SK-N-SH treated with all-trans-retinoic acid at 6 μM for 48 hours (cell line): ENCODE data around the gene AKNA.

Experiments used
- ATAC-seq: fragments of 200-7000 bp; cut with Tn5 transposase; 3 replicates; pipeline ENCODE4 v1.9.1; 2020; ENCODE audit warnings: mild to moderate bottlenecking, moderate library complexity
- ARNTL ChIP-seq: fragments of 450-650 bp; formaldehyde crosslinking; IDR thresholded peaks from 2 replicates; pipeline ENCODE4 v1.5.0; 2020; ENCODE audit warnings: low read depth, mild to moderate bottlenecking, moderate library complexity, borderline replicate concordance
- BACH2 ChIP-seq: fragments of 250-450 bp; sonication (Bioruptor Pico); IDR thresholded peaks from 2 replicates; pipeline ENCODE4 v1.9.0; 2021; ENCODE audit warnings: mild to moderate bottlenecking, borderline replicate concordance
- CSDC2 ChIP-seq: fragments of 250-450 bp; sonication (Bioruptor Pico); IDR thresholded peaks from 2 replicates; pipeline ENCODE4 v1.5.0; 2020; ENCODE audit warnings: mild to moderate bottlenecking, moderate library complexity
- ESRRG ChIP-seq: fragments of 250-450 bp; sonication (Bioruptor Pico); IDR thresholded peaks from 2 replicates; pipeline ENCODE4 v1.6.1; 2021; ENCODE audit warnings: mild to moderate bottlenecking
- GLIS3 ChIP-seq: fragments of 250-450 bp; sonication (Bioruptor Pico); IDR thresholded peaks from 2 replicates; pipeline ENCODE4 v1.5.0; 2020; ENCODE audit warnings: mild to moderate bottlenecking, moderate library complexity
- ISL1 ChIP-seq: fragments of 250-450 bp; sonication (Bioruptor Pico); IDR thresholded peaks from 2 replicates; pipeline ENCODE4 v2.1.2; 2022; ENCODE audit warnings: mild to moderate bottlenecking, moderate library complexity
- OSR1 ChIP-seq: fragments of 250-450 bp; sonication (Bioruptor Pico); IDR thresholded peaks from 2 replicates; pipeline ENCODE4 v1.8.0; 2022; ENCODE audit warnings: moderate library complexity, mild to moderate bottlenecking, inconsistent platforms
- PPARA ChIP-seq: fragments of 250-450 bp; sonication (Bioruptor Pico); IDR thresholded peaks from 2 replicates; pipeline ENCODE4 v1.5.0; 2020; ENCODE audit warnings: mild to moderate bottlenecking, borderline replicate concordance
- RARB ChIP-seq: fragments of 250-450 bp; sonication (Bioruptor Pico); IDR thresholded peaks from 2 replicates; pipeline ENCODE4 v1.8.0; 2021; ENCODE audit warnings: mild to moderate bottlenecking, moderate library complexity
- SNAI2 ChIP-seq: fragments of 250-450 bp; sonication (Bioruptor Pico); IDR thresholded peaks from 2 replicates; pipeline ENCODE4 v1.5.0; 2020; ENCODE audit warnings: mild to moderate bottlenecking, moderate library complexity
- TOX ChIP-seq: fragments of 250-450 bp; sonication (Bioruptor Pico); IDR thresholded peaks from 2 replicates; pipeline ENCODE4 v1.8.0; 2021; ENCODE audit warnings: mild to moderate bottlenecking, moderate library complexity, borderline replicate concordance
- ZC3H10 ChIP-seq: fragments of 250-450 bp; sonication (Bioruptor Pico); IDR thresholded peaks from 2 replicates; pipeline ENCODE4 v1.5.1; 2021; ENCODE audit warnings: mild to moderate bottlenecking, moderate library complexity
- ZFP3 ChIP-seq: fragments of 250-450 bp; sonication (Bioruptor Pico); IDR thresholded peaks from 2 replicates; pipeline ENCODE4 v1.5.0; 2020; ENCODE audit warnings: mild to moderate bottlenecking, moderate library complexity
- ZFP30 ChIP-seq: fragments of 450-650 bp; formaldehyde crosslinking; IDR thresholded peaks from 2 replicates; pipeline ENCODE4 v1.5.0; 2022; ENCODE audit warnings: mild to moderate bottlenecking, moderate library complexity
- ZNF565 ChIP-seq: fragments of 450-650 bp; formaldehyde crosslinking; conservative IDR thresholded peaks from 2 replicates; pipeline ENCODE4 v1.5.0; 2020; ENCODE audit warnings: low read depth, mild to moderate bottlenecking, moderate library complexity
- ZNF70 ChIP-seq: fragments of 450-650 bp; formaldehyde crosslinking; IDR thresholded peaks from 2 replicates; pipeline ENCODE4 v1.5.0; 2020; ENCODE audit warnings: mild to moderate bottlenecking, moderate library complexity
- ZNF8 ChIP-seq: fragments of 450-650 bp; formaldehyde crosslinking; IDR thresholded peaks from 2 replicates; pipeline ENCODE4 v1.5.0; 2020; ENCODE audit warnings: mild to moderate bottlenecking, moderate library complexity
- TF ChIP-seq, protein P1 (sequence below): fragments of 250-450 bp; sonication (Bioruptor Pico); IDR thresholded peaks from 2 replicates; pipeline ENCODE4 v1.8.0; 2020; ENCODE audit warnings: mild to moderate bottlenecking, moderate library complexity, borderline replicate concordance
- TF ChIP-seq, protein P2 (sequence below): fragments of 250-450 bp; sonication (Bioruptor Pico); IDR thresholded peaks from 2 replicates; pipeline ENCODE4 v1.5.1; 2021; ENCODE audit warnings: mild to moderate bottlenecking, moderate library complexity
- TF ChIP-seq, protein P3 (sequence below): fragments of 250-450 bp; sonication (Bioruptor Pico); IDR thresholded peaks from 2 replicates; pipeline ENCODE4 v1.8.0; 2021; ENCODE audit warnings: low read depth, mild to moderate bottlenecking, moderate library complexity, borderline replicate concordance
- TF ChIP-seq, protein P4 (sequence below): fragments of 250-450 bp; sonication (Bioruptor Pico); IDR thresholded peaks from 2 replicates; pipeline ENCODE4 v1.5.1; 2020; ENCODE audit warnings: low read depth, mild to moderate bottlenecking, moderate library complexity

Gene AKNA

DNA sequence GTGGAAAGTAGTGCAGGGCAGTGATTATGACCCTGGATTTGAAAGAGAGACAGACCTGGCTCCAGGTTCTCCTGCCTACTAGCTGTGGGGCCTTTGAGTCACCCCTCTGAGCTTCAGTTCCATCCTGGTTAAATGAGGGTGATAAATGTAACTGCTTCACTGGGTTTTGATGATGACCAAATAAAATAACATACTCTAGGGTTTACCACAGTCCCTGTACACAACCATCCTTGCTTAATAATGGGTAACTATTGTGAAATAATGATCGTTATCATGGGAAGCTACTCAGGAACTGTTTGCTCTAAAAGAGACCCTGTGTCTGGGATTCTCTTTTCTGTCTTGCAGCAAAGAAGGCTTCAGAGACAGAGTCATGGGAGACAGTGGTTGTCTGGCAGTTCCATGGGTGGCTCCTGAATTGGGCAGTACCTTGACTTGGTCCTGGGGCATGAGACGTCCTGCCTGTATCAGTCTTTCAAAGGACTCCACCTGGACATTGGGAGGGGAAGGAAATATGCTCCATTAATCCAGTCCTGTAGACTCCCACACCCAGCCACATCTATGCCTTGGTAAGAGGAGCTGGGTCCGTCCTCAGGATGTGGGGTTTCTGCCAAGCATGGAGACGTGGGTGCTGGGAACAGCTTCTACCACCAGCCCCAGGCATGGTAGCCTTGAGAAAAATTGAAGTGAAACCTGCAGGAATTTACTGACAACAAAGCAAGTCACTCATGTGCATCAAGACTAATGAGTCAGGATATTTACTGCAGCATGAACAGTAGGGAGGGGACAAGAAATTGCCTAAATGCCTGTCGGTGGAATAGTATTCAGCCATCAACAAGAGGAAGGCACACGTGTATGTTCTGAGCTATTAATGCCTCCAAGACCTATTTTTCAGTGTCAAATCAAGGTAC is 23.4 kb downstream of the AKNA start:
- no peak for ATAC-seq
- TF ChIP-seq PPARA (CRISPR knock-in tag) (no peak), CSDC2 (CRISPR knock-in tag) (no peak), SNAI2 (CRISPR knock-in tag) (no peak), OSR1 (CRISPR knock-in tag) (no peak), ZNF565 (CRISPR knock-in tag) (no peak), GLIS3 (CRISPR knock-in tag) (no peak), ZNF8 (CRISPR knock-in tag) (no peak), RARB (CRISPR knock-in tag) (no peak), ZFP30 (CRISPR knock-in tag) (no peak), ARNTL (CRISPR knock-in tag) (no peak), ZC3H10 (CRISPR knock-in tag) (no peak), TOX (CRISPR knock-in tag) (no peak), ZFP3 (CRISPR knock-in tag) (no peak), ZNF70 (CRISPR knock-in tag) (no peak), ESRRG (CRISPR knock-in tag) (no peak)
- TF ChIP-seq, protein P1, sequence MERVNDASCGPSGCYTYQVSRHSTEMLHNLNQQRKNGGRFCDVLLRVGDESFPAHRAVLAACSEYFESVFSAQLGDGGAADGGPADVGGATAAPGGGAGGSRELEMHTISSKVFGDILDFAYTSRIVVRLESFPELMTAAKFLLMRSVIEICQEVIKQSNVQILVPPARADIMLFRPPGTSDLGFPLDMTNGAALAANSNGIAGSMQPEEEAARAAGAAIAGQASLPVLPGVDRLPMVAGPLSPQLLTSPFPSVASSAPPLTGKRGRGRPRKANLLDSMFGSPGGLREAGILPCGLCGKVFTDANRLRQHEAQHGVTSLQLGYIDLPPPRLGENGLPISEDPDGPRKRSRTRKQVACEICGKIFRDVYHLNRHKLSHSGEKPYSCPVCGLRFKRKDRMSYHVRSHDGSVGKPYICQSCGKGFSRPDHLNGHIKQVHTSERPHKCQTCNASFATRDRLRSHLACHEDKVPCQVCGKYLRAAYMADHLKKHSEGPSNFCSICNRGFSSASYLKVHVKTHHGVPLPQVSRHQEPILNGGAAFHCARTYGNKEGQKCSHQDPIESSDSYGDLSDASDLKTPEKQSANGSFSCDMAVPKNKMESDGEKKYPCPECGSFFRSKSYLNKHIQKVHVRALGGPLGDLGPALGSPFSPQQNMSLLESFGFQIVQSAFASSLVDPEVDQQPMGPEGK: no peak
- TF ChIP-seq, protein P2, sequence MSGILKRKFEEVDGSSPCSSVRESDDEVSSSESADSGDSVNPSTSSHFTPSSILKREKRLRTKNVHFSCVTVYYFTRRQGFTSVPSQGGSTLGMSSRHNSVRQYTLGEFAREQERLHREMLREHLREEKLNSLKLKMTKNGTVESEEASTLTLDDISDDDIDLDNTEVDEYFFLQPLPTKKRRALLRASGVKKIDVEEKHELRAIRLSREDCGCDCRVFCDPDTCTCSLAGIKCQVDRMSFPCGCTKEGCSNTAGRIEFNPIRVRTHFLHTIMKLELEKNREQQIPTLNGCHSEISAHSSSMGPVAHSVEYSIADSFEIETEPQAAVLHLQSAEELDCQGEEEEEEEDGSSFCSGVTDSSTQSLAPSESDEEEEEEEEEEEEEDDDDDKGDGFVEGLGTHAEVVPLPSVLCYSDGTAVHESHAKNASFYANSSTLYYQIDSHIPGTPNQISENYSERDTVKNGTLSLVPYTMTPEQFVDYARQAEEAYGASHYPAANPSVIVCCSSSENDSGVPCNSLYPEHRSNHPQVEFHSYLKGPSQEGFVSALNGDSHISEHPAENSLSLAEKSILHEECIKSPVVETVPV (CRISPR knock-in tag): no peak
- TF ChIP-seq, protein P3, sequence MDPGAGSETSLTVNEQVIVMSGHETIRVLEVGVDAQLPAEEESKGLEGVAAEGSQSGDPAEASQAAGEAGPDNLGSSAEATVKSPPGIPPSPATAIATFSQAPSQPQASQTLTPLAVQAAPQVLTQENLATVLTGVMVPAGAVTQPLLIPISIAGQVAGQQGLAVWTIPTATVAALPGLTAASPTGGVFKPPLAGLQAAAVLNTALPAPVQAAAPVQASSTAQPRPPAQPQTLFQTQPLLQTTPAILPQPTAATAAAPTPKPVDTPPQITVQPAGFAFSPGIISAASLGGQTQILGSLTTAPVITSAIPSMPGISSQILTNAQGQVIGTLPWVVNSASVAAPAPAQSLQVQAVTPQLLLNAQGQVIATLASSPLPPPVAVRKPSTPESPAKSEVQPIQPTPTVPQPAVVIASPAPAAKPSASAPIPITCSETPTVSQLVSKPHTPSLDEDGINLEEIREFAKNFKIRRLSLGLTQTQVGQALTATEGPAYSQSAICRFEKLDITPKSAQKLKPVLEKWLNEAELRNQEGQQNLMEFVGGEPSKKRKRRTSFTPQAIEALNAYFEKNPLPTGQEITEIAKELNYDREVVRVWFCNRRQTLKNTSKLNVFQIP (CRISPR knock-in tag): no peak
- TF ChIP-seq, protein P4, sequence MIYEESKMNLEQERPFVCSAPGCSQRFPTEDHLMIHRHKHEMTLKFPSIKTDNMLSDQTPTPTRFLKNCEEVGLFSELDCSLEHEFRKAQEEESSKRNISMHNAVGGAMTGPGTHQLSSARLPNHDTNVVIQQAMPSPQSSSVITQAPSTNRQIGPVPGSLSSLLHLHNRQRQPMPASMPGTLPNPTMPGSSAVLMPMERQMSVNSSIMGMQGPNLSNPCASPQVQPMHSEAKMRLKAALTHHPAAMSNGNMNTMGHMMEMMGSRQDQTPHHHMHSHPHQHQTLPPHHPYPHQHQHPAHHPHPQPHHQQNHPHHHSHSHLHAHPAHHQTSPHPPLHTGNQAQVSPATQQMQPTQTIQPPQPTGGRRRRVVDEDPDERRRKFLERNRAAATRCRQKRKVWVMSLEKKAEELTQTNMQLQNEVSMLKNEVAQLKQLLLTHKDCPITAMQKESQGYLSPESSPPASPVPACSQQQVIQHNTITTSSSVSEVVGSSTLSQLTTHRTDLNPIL: no peak

DNA sequence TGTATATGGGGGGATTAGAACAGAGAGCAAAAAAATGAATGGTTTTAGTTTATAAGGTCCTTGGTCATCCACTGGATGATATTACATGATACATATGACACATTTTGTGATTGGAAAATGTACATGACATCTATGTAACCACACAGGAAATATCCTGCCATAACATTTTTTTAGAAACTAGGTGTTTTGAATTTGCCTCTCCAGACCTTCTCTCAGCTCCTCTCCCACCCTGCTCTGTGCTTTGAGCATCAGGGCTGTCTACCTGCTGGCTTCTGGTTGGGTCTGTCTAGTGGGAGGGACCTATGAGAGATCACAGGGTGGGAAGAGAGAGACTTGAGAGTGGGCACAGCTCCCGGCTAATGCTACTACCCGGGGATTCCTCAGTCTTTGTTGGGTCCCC is 24.4 kb downstream of the AKNA start:
- TF ChIP-seq PPARA (CRISPR knock-in tag): no peak
- ATAC-seq: no peak

DNA sequence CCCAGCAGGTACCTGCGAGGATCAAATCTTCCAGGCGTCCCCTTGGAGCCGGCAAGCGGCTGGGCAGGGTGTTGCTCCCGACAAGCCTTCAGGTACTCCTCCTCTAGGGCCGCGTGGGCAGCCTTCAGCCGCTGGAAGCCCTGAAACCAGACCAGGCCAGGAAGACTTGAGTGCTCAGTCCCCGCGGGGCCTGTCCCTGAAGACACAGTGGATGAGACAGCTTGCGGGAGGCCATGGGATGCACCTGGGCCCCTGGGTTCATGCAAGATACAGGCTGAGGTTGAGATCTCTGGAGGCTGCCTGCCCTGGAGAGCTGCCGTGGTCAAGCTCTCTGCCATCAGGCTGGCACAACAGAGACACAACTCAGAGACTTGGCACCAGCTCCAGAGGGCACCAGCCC is 25.4 kb downstream of the AKNA start:
- ATAC-seq: no peak
- TF ChIP-seq, protein P2 (CRISPR knock-in tag): no peak
- TF ChIP-seq GLIS3 (CRISPR knock-in tag) (no peak), ZNF70 (CRISPR knock-in tag) (no peak), OSR1 (CRISPR knock-in tag) (no peak)

DNA sequence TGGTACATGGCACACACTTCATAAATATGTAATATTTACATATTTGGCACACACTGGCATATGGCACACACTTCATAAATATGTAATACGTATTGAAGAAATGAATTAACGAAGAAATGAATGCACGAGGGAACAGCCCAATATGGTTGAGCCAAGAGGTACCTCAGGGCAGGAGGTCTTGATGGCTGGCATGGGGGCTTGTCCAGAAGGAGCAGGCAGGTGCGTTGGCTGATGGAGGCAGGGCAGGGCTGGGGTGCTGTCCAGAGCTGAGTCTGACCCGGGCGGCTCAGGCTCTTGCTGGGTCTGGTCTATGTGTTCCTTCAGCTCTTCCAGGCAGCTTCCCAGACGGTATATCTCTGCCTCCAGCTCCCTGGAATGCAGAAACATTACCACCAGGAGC is 26.2 kb downstream of the AKNA start:
- ATAC-seq: no peak
- no peak for TF ChIP-seq SNAI2 (CRISPR knock-in tag)
- TF ChIP-seq PPARA (CRISPR knock-in tag): no peak
- no peak for TF ChIP-seq ZFP3 (CRISPR knock-in tag)
- TF ChIP-seq, protein P1: no peak
- TF ChIP-seq CSDC2 (CRISPR knock-in tag): no peak
- TF ChIP-seq ISL1 (CRISPR knock-in tag): no peak
- TF ChIP-seq ZNF565 (CRISPR knock-in tag): no peak
- TF ChIP-seq BACH2 (CRISPR knock-in tag): no peak
- TF ChIP-seq TOX (CRISPR knock-in tag): no peak
- TF ChIP-seq, protein P4: no peak
- TF ChIP-seq, protein P3 (CRISPR knock-in tag): no peak
